HepG2 (cell line): ENCODE measurements around the gene A3GALT2.

Experiments used
- CTCF ChIP-seq: sonication (generic); formaldehyde crosslinking; IDR thresholded peaks from 2 replicates; pipeline ENCODE4 v1.5.0; 2020; ENCODE audit warnings: mild to moderate bottlenecking, missing genetic modification reagents, moderate library complexity
- EP300 ChIP-seq, 3 experiments: sonication (generic) in 1 of 3; formaldehyde crosslinking in 1 of 3; IDR thresholded peaks; 2 replicates each; pipeline versions ENCODE4 v1.5.1 to v1.6.1; 2011 to 2020; ENCODE audit warnings: low read depth in 2 of 3, low read length in 2 of 3, borderline replicate concordance in 1 of 3, improper control_type of control experiment in 1 of 3, mild to moderate bottlenecking in 1 of 3, missing genetic modification reagents in 1 of 3, moderate library complexity in 1 of 3
- RFX1 ChIP-seq: fragments of 450-650 bp; IDR thresholded peaks from 2 replicates; pipeline ENCODE4 v1.6.1; 2017
- SOX6 ChIP-seq, 2 experiments: fragments of 450-650 bp in 1 of 2; sonication (generic) in 1 of 2; formaldehyde crosslinking in 1 of 2; IDR thresholded peaks; 2 replicates each; pipeline versions ENCODE4 v1.4.0 to v1.6.1; 2017 to 2020; ENCODE audit warnings: antibody characterized with exemption in 1 of 2, mild to moderate bottlenecking in 1 of 2, missing genetic modification reagents in 1 of 2
- YY1 ChIP-seq: IDR thresholded peaks from 2 replicates; pipeline ENCODE4 v1.6.1; 2011; ENCODE audit warnings: low read length, low read depth, moderate library complexity, mild to moderate bottlenecking; ENCODE audit not compliant: insufficient read depth, insufficient replicate concordance
- ZNF274 ChIP-seq: sonication (generic); formaldehyde crosslinking; IDR thresholded peaks from 2 replicates; pipeline ENCODE4 v1.5.1; 2020; ENCODE audit warnings: mild to moderate bottlenecking, missing genetic modification reagents
- ZNF337 ChIP-seq: sonication (generic); formaldehyde crosslinking; IDR thresholded peaks from 2 replicates; pipeline ENCODE4 v1.5.1; 2020; ENCODE audit warnings: missing genetic modification reagents, low read depth, mild to moderate bottlenecking, borderline replicate concordance

DNA sequence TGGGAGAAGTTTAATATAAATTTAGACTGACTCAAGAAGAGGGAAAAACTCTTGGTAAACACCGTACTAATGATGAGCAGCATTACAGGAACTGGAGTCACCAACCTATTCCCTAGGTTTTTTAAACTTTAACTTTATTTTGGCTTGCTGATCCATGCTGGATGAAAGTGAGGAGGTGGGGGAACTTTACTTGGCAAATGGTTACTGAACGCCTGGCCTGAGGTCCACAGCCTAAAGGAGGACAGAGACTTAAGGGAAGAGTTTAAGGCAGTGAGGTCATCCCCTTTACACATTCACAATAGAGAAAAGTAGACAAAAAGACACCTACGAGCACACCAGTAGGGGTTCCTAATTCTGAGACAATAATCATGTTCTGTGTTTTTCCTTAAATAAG lies 25.6 kb upstream of the A3GALT2 start:
- no peak for TF ChIP-seq SOX6 (IDR thresholded peaks at IDR 0.05)
- no peak for TF ChIP-seq SOX6 (CRISPR knock-in tag; IDR thresholded peaks at IDR 0.05)
- TF ChIP-seq ZNF337 = no peak
- no peak for TF ChIP-seq RFX1
- TF ChIP-seq CTCF = no peak
- TF ChIP-seq EP300 (IDR thresholded peaks at IDR 0.05; ENCODE audit: low read depth in 2 of 2, low read length in 2 of 2) = no peak
- no peak for TF ChIP-seq EP300 (CRISPR knock-in tag; IDR thresholded peaks at IDR 0.05; ENCODE audit: borderline replicate concordance)
- TF ChIP-seq YY1 = no peak
- no peak for TF ChIP-seq ZNF274 (CRISPR knock-in tag)
